ENCODE measurements around the gene RBM34.

DNA sequence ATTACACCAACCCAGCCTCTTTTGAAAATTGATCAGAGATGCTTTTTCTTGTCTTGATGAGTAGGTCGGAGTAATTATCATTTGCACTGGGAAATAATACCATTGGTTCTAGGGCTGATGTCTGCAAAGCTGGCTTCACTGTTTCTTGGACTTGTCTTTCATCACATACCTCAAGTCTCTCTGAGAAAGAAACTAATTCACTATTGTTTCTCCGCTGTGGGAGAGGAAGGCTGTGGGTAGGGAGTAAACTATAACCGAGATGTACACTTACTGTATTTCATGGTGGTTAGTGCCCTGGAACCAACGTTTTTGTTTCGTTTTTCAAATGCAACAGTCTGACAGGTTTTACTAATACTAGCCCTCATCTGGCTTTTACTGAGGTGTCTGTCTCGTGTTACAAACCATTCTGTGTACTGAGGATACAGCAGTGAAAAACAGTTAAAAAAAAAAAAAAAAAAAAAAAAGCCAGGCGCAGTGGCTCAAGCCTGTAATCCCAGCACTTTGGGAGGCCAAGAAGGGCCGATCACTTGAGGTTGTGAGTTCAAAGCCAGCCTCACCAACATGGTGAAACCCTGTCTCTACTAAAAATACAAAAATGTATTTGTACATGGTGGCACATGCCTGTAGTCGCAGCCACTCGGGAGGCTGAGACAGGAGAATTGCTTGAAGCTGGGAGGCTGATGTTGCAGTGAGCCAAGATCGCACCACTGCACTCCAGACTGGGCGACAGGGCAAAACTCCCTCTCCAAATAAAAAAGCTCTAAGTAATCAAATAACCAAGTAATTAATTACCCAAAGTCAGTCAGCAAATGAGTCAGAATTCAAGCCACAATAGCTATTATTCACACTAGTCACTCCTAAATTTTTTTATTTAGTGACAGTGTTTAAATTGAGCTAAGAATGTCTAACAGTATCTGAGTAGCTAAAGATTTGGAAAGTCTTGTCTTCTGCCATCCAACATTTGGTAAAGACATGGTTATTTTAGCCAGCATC lies 55.7 kb downstream of the RBM34 start:
- TF ChIP-seq, protein P1, sequence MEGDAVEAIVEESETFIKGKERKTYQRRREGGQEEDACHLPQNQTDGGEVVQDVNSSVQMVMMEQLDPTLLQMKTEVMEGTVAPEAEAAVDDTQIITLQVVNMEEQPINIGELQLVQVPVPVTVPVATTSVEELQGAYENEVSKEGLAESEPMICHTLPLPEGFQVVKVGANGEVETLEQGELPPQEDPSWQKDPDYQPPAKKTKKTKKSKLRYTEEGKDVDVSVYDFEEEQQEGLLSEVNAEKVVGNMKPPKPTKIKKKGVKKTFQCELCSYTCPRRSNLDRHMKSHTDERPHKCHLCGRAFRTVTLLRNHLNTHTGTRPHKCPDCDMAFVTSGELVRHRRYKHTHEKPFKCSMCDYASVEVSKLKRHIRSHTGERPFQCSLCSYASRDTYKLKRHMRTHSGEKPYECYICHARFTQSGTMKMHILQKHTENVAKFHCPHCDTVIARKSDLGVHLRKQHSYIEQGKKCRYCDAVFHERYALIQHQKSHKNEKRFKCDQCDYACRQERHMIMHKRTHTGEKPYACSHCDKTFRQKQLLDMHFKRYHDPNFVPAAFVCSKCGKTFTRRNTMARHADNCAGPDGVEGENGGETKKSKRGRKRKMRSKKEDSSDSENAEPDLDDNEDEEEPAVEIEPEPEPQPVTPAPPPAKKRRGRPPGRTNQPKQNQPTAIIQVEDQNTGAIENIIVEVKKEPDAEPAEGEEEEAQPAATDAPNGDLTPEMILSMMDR (IDR thresholded peaks at IDR 0.05; ENCODE audit: extremely low read depth in 1 of 2, insufficient read depth in 1 of 2, low read depth in 1 of 2, low read length in 2 of 2), result no peak
- TF ChIP-seq EZH2 (IDR thresholded peaks at IDR 0.05; ENCODE audit: borderline replicate concordance, low read depth, low read length, severe bottlenecking) (no peak), POLR2A (IDR thresholded peaks at IDR 0.05; ENCODE audit: low read depth, low read length) (no peak), POLR2AphosphoS5 (IDR thresholded peaks at IDR 0.05; ENCODE audit: insufficient read depth, low read depth, low read length) (no peak), MYC (IDR thresholded peaks at IDR 0.05; ENCODE audit: low read depth, low read length) (no peak), FOS (IDR thresholded peaks at IDR 0.05; ENCODE audit: borderline replicate concordance, insufficient read depth, low read length) (no peak), GATA2 (IDR thresholded peaks at IDR 0.05; ENCODE audit: insufficient read depth, insufficient read length, low read depth, low read length) (no peak), MAX (IDR thresholded peaks at IDR 0.05; ENCODE audit: insufficient read depth, insufficient read length) (no peak)
